Sciatic nerve (tissue), 2 donors: ENCODE data around the gene MRPL50. TPM values are rescaled to one million over a fixed set of nuclear protein-coding genes. Genes with fewer than 3 reads are reported as not detected.
A peak's percentile ranks its signal among the peaks of the same experiment; 100 is the strongest.

Experiments used
- ATAC-seq: fragments of 200-7000 bp; cut with Tn5 transposase; one replicate; pipeline ENCODE4 v1.9.1; 2020; ENCODE audit warnings: mild to moderate bottlenecking, moderate library complexity
- DNase-seq: peaks from one replicate; pipeline ENCODE4 v3.0.0-alpha.2; 2020; ENCODE audit warnings: low spot score
- intact Hi-C: fragments of 100-400 bp; cut with DNase I; formaldehyde crosslinking; loops from one replicate; pipeline ENCODE4 v1.14.2; 2022
- total RNA-seq: library from RNA; stranded (reverse); fragmentation: NEBNext Ultra II Directional; extraction: Animal tissue kit (Norgen Biotek cat#: 25700); gene quantifications from one replicate; pipeline ENCODE4 v1.2.1, GENCODE V29; 2021
- donor health status: DM: no; HTN: no; CAD: no.
- donor health status: DM: no; HTN: no; CAD: no.

The MRPL50 gene
- total RNA-seq, 1 donor from 2014 or later = 11.3 TPM

DNA sequence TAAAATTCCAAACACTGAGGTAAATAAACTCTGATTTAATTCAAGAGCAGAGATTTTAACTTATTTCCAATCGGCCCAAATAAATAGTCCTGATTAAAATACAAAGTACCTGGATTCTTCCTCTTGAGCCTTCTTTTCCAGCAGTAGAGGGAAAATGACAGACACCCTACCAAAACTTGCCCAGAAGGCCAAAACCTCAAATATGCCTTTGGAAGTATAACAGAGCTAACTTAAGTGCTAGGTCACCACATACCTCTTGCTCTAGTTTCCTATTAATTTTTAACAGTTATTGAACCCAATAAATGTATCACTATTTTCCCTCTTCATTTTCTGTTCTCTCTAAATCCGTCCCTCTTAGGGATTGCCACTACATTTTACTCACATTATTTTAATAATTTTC, 15.1 kb downstream of the MRPL50 start:
- ATAC-seq (no peak), DNase-seq (no peak)
- intact Hi-C loops = no loop called here

- DNase-seq (no peak), ATAC-seq (no peak)
- intact Hi-C loops = no loop called here
Observed at GRCh38 chr9:101381833-101382342, 16.5 kb downstream of the MRPL50 start.

GRCh38 chr9:101381118-101381517, 17.3 kb downstream of the MRPL50 start:
- no peak for DNase-seq
- no peak for ATAC-seq
- intact Hi-C loops = no loop called here

GRCh38 chr9:101380295-101380694, 18.1 kb downstream of the MRPL50 start:
- DNase-seq = no peak
- intact Hi-C loops = no loop called here
- no peak for ATAC-seq

- intact Hi-C loops = no loop called here
- peak; percentile 39 for ATAC-seq
- peak; percentile 77 for DNase-seq
Observed at GRCh38 chr9:101376111-101376848, 22.1 kb downstream of the MRPL50 start.

DNA sequence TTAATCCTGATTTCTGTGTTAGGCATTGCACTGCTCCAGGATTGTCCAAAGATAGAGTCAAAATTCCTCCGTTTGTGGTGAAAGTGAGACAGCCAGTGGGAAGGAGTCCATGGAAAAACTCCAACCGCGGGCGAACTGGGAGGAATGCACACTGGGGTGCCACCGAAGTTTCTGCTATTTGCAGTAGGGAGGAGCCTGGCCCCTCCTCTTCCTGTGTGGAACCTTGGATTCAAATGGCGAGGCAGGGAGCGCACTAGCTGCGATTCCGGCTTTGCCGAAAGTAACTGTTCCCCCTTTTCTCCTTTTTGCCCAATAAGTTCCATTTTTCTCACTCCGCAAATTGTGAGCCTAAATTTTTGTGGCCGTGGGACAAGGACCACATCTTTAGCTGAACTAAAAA, 22.9 kb downstream of the MRPL50 start:
- intact Hi-C loops = no loop called here
- DNase-seq = no peak

DNA sequence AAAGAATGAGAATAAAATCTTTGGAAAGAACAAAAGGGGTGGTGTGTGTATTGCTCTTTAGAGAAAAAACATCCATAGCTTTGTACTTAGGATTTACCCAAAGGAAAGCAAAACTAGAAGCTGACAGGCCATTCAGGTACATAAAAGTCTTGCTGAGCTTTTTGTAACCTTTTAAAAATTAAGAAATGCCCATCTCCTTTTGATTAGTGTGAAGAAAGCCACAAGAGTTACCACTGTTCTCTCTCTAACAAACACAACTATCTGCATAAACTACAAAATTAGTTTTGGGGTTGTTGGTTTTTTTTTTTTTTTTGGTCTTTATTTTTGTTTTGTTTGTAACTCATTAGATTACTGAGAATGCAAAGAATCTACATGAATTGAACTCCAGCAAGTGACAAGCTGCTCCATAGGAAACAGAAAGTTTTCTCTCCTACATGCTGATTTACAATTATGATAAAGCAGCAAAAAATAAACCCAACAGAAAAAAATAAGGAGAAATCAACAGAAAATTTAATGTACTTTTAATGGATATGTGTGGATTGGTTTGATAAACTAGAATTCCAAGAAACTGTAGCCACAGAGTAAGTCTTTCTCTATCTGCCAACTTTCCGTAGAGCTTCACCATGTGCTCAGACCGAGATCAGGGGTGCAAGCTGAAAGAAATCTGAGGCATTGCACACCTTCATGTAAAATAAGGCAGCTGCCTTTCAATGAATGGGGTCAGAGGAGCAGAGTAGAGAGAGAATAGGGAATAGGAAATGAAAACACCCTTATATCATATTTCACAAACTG, 25.9 kb downstream of the MRPL50 start:
- ATAC-seq (no peak), DNase-seq (no peak)
- intact Hi-C loops = no loop called here

More for the DNA sequence above, 22.9 kb downstream of the MRPL50 start:
- ATAC-seq = no peak

DNA sequence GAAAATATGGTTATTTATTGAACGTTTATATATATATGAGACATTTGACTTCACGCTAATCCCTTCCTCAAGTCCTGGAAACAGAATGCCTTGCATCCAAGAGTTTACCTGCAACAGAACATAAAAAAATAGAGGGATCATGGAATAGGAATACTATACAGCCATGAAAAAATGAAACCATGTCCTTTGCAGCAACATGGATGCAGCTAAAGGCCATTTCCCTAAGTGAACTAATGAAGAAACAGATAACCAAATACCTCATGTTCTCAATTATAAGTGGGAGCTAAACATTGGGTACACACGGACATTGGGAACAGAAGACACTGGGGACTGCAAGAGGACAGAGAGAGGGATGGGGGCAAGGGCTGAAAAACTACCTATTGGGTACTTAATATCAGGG, 26.6 kb downstream of the MRPL50 start:
- DNase-seq (no peak), ATAC-seq (no peak)
- intact Hi-C loops = no loop called here

GRCh38 chr9:101369884-101370531, 28.4 kb downstream of the MRPL50 start:
- DNase-seq (no peak), ATAC-seq (no peak)
- intact Hi-C loops = no loop called here

DNA sequence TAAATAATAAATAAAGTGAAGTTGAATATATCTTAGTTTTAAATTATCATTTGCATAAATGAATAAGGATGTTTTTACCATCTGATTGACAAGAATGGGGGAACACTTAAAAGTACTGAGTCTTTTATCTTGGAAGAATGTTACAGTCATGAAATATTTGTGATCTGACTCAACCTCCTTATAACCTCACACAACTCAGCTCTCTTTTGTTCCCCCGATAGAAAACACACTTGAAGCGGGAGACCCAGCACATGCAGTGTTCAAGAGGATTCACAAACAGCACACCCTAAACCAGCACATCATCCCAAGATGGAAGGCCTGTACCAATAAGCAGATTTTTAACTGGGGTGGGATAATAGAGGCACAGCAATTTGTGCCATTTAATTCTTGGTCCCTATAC, 29.1 kb downstream of the MRPL50 start:
- intact Hi-C loops = no loop called here
- no peak for DNase-seq

DNA sequence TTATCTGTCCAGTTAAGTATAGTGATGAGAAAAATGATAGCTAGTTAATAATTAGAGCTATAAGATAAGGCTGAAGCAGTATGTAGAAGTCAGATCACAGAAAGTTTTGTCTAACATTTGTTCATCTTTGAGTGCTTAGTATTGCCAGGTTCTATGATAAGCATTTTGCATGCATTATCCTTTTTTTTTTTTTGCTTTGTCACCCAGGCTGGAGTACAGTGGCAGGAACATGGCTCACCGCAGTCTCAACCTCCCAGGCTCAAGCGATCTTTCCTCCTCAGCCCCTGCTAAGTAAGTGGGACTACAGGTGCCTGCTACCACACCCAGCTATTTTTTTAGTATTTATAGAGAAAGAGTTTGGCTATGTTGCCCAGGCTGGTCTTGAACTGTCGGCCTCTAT, 31.1 kb downstream of the MRPL50 start:
- no peak for DNase-seq
- no peak for ATAC-seq
- intact Hi-C loops = no loop called here

More for the DNA sequence above, 29.1 kb downstream of the MRPL50 start:
- ATAC-seq = no peak

DNA sequence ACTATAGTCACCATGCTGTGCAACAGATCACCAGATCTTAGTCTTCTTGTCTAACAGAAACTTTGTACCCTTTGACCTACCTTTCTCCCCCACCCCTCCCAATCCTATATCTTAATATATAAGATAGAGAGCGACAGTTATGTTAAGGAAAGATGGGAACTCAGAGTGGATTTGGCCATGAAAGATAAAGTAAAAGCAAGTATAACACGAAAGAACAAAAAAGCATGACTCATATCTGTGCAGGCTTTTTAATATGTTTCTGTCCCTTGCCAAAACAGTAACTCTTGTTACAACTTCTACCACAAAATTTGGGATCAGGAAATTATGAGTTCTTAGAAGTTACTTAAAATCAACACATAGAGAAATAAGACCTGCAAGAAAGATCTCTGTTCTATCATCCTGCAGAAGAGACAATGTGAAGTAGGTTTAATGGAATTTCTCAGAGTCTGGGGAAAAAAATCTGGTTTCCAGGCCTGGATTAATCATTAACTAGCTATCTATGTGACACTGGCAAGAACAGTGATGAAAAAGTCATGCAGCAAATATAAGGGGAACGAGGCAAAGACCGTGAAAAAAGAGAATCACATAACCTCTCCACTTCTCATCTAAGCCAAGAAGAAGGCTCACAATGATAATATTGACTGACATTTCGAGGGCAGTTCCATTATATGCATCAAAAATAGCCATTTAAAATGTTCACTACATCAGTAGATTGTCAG, 32.2 kb downstream of the MRPL50 start:
- DNase-seq = no peak
- ATAC-seq = no peak
- intact Hi-C loops = no loop called here

DNA sequence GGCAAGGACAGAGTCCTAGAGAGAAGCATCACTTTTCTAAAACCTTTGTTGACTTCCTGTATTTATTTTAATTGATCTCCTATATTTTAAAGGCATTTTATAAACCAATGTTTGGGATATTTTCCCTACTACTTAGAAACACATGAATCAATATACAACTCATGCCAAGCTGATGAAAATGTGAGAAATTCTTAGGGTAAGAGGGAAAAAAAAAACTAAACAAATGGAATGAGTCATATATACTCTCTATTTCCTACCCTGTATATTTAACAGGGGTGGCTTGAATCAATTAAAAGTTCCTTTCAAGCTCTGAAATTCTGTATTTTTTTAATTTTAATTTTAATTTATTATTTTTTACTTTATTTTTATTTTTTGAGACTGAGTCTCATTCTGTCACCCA, 33.2 kb downstream of the MRPL50 start:
- no peak for ATAC-seq
- intact Hi-C loops = no loop called here
- no peak for DNase-seq

- DNase-seq (no peak), ATAC-seq (no peak)
- intact Hi-C loops = no loop called here
Observed at GRCh38 chr9:101362450-101362849, 36.0 kb downstream of the MRPL50 start.

DNA sequence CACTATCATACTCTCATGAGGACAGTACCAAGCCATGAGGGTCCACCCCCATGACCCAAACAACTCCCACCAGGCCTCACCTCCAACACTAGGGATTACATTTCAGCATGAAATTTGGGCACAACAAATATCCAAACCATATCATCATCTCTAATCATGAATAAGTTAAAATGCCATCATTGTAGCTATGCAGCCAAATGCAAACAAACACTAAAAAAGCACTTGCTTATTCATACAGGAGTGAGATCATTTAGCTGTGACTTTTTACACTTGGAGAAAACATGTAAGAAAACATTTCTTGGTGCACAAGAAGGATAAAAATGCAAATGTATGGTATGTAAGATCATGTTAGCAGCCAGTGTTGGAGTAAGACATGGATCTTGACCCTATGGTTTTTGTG, 37.8 kb downstream of the MRPL50 start:
- intact Hi-C loops = no loop called here
- no peak for DNase-seq
- ATAC-seq = no peak

DNA sequence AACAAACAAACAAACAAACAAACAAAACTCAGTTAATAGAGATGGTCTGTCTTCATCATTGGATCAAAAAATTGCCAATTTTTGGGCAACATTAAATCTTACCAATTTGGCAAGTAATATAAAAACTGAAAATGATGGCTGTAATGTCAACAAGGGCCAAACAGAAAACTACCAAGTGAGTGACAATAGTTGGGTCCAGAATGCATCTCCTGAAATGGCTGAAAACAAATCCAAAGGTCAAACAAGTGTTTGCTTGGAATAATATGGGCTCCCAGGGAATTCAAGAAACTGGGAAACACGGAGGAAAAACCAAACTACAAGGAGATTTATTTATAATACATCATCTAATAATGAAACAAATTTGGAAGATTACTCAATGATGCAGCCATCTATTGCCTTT, 38.7 kb downstream of the MRPL50 start:
- intact Hi-C loops = no loop called here
- ATAC-seq (no peak), DNase-seq (no peak)

DNA sequence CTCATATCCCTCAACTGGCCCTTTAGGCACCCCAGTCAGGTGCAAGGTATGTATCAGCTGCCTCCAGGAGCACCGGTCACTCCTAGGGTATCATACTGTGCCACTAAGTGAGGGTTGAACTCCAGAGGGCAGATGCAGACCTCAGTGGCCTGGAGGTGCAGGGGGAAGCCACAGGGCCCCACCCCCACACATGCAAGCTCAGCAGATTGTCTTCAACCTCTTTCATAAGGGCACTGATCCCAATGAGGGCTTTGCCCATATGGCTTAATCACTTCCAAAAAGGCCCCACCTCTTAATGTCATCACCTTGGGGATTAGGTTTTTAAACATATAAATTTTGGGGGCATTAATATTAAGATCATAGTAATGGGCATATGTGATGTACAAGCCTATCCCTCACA, 41.8 kb downstream of the MRPL50 start:
- ATAC-seq (no peak), DNase-seq (no peak)
- intact Hi-C loops = no loop called here

- ATAC-seq = no peak
- intact Hi-C loops = no loop called here
- no peak for DNase-seq
Observed at GRCh38 chr9:101354765-101355708, 43.4 kb downstream of the MRPL50 start.
